ENCODE results near the gene EFS. TPM values are rescaled to one million over a fixed set of nuclear protein-coding genes. Genes with fewer than 3 reads are reported as not detected.

The EFS gene
- total and polyA plus RNA-seq, 9 donors, result 10.8 to 44.2 (median 29.2) TPM

DNA sequence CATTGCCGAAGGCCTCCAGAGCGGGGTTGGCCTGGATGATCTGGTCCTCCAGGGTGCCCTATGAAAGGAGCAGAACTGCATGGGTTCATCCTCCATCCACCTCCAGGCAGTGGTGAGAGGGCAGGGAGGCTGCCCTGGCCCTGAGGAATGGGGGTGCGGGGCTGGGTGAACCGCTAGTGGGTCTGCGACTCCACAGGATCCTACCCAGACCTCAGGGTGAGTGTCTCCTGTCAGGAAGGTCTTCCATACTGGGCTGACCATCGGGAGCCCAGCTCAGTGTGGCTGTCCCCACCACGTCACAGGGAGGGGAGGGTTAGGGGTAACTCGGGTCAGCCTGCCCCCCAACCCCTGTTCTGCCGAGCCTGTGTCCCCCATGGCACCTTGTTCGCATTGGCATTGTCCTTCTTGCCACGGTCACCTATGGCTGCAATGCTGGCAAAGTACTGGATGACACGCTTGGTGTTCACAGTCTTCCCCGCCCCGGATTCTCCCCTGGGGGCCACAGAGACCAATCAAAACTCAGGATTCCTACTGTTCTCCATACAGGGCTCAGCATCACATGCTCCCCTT, 39.4 kb upstream of the EFS start:
- Histone ChIP-seq H3K27me3 (no peaks in the 10 kb centered on the region), H3K36me3 (no peaks in the 10 kb centered on the region), H3K4me3 (no peak overlapping the region), H3K9me3 (no peaks in the 10 kb centered on the region), H3K4me1 (ENCODE audit: insufficient read depth) (no peaks in the 10 kb centered on the region), H3K27ac (no peak overlapping the region)
- 84 to 93% (median 88%) methylated on average over 7 to 14 of the region's 14 CpGs for WGBS, 3 donors
- intact Hi-C loops (cut with DNase I), result no loop called here
- DNase-seq, result no peak
- no peak for TF ChIP-seq POLR2A (IDR thresholded peaks at IDR 0.05)

DNA sequence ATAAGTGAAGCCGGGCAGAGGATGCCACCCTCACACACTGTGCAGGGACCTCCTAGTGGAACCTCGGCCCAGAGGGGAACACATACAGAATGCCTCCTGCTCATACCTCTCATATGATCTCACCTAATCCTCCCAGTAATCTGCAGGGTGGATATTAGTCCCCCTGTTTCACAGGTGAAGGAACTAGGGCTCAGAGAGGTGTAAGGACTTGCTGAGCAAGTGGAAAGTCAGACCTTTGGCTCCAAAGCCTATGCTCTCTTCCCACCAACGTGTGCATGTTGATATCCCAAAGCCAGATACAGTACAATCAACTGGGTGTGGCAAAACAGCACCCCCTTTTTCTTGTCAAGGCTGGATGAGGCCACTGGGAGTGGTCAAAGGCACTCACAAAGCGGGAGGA, 38.9 kb upstream of the EFS start:
- intact Hi-C loops (cut with DNase I), result no loop called here
- H3K27ac ChIP-seq, result no peak overlapping the region
- 68 to 83% (median 72%) methylated on average over 4 of the region's 4 CpGs for WGBS, 3 donors
- TF ChIP-seq POLR2A (IDR thresholded peaks at IDR 0.05) (no peak), CTCF (IDR thresholded peaks at IDR 0.05) (no peak), EP300 (IDR thresholded peaks at IDR 0.05) (no peak)
- H3K27me3 ChIP-seq, result no peaks in the 10 kb centered on the region
- no peak for DNase-seq
- H3K4me1 ChIP-seq (ENCODE audit: insufficient read depth), result no peaks in the 10 kb centered on the region
- H3K9me3 ChIP-seq, result no peaks in the 10 kb centered on the region
- H3K36me3 ChIP-seq, result no peaks in the 10 kb centered on the region
- no peak overlapping the region for H3K4me3 ChIP-seq

DNA sequence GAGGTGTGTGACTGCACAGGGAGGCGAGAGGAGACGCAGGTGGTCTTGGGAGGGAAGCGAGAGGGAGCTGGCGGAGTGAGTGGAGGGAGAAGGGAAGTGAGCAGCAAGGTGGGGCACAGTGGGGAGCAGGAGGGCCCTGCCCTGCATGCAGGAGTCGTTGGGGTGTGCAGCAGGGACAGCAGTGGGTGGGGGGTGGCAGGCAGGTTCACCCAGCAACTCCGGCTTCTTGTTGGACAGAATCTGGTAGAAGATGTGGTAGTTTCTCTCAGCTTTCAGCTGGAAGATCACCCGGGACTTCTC, 38.1 kb upstream of the EFS start:
- H3K4me1 ChIP-seq (ENCODE audit: insufficient read depth), result no peaks in the 10 kb centered on the region
- DNase-seq, result no peak
- intact Hi-C loops (cut with DNase I), result no loop called here
- no peak overlapping the region for H3K4me3 ChIP-seq
- no peak for TF ChIP-seq EP300 (IDR thresholded peaks at IDR 0.05)
- TF ChIP-seq POLR2A (IDR thresholded peaks at IDR 0.05), result no peak
- no peak for TF ChIP-seq CTCF (IDR thresholded peaks at IDR 0.05)
- H3K36me3 ChIP-seq, result no peaks in the 10 kb centered on the region
- no peak overlapping the region for H3K27ac ChIP-seq
- no peaks in the 10 kb centered on the region for H3K27me3 ChIP-seq
- WGBS, 3 donors, result 53 to 60% (median 53%) methylated on average over 7 of the region's 7 CpGs
- H3K9me3 ChIP-seq, result no peaks in the 10 kb centered on the region

- 45 to 50% (median 49%) methylated on average over 22 to 25 of the region's 25 CpGs for WGBS, 3 donors
- intact Hi-C loops (cut with DNase I), result no loop called here
Measured at GRCh38 chr14:23402296-23403138, 37.5 kb upstream of the EFS start.

More at GRCh38 chr14:23402296-23403138, 37.5 kb upstream of the EFS start:
- Histone ChIP-seq H3K27ac (no peak overlapping the region), H3K4me1 (ENCODE audit: insufficient read depth) (no peaks in the 10 kb centered on the region), H3K27me3 (no peaks in the 10 kb centered on the region), H3K9me3 (no peaks in the 10 kb centered on the region), H3K4me3 (no peak overlapping the region), H3K36me3 (no peaks in the 10 kb centered on the region)
- DNase-seq, result no peak
- TF ChIP-seq CTCF (IDR thresholded peaks at IDR 0.05) (no peak), POLR2A (IDR thresholded peaks at IDR 0.05) (no peak), EP300 (IDR thresholded peaks at IDR 0.05) (no peak)

Data from ovary (tissue), 9 donors.